GM12878 (cell line): Measurements from ENCODE around the gene NCMAP. TPM values are rescaled to one million over a fixed set of nuclear protein-coding genes. Genes with fewer than 3 reads are reported as not detected.

Experiments
- BCL3 ChIP-seq: IDR thresholded peaks from 2 replicates; pipeline ENCODE4 v1.6.1; 2011; ENCODE audit warnings: borderline replicate concordance, low read depth, mild to moderate bottlenecking, moderate library complexity, low read length; ENCODE audit not compliant: insufficient read depth, poor library complexity, severe bottlenecking
- EP300 ChIP-seq, 2 experiments: fragments of 150-350 bp in 1 of 2; IDR thresholded peaks; 2 replicates each; pipeline ENCODE4 v1.6.1; 2011 to 2012; ENCODE audit warnings: low read depth in 2 of 2, low read length in 2 of 2, borderline replicate concordance in 1 of 2, improper control_type of control experiment in 1 of 2, inconsistent platforms in 1 of 2; ENCODE audit not compliant: control insufficient read depth in 1 of 2
- MLLT1 ChIP-seq: fragments of 450-650 bp; IDR thresholded peaks from 2 replicates; pipeline ENCODE4 v1.6.1; 2016; ENCODE audit warnings: mild to moderate bottlenecking
- MXI1 ChIP-seq: fragments of 150-350 bp; IDR thresholded peaks from 2 replicates; pipeline ENCODE4 v1.6.1; 2011; ENCODE audit warnings: low read depth, mild to moderate bottlenecking, inconsistent platforms, low read length, improper control_type of control experiment
- POU2F2 ChIP-seq: IDR thresholded peaks from 3 replicates; pipeline ENCODE4 v1.6.1; 2011; ENCODE audit warnings: low read depth, mild to moderate bottlenecking, low read length, borderline replicate concordance
- RB1 ChIP-seq: fragments of 450-650 bp; formaldehyde crosslinking; IDR thresholded peaks from 2 replicates; pipeline ENCODE4 v1.6.1; 2017; ENCODE audit warnings: mild to moderate bottlenecking, borderline replicate concordance
- WRNIP1 ChIP-seq: IDR thresholded peaks from 2 replicates; pipeline ENCODE4 v1.6.1; 2011; ENCODE audit warnings: low read depth, low read length, improper control_type of control experiment, borderline replicate concordance
- ZBTB11 ChIP-seq: fragments of 450-650 bp; formaldehyde crosslinking; IDR thresholded peaks from 2 replicates; pipeline ENCODE4 v1.5.0; 2022; ENCODE audit warnings: mild to moderate bottlenecking, missing genetic modification characterization
- ZBTB40 ChIP-seq: fragments of 450-650 bp; IDR thresholded peaks from 2 replicates; pipeline ENCODE4 v1.6.1; 2016; ENCODE audit warnings: mild to moderate bottlenecking, moderate library complexity, borderline replicate concordance
- polyA plus RNA-seq, 11 experiments: library from polyadenylated mRNA; depleted of rRNA in 4 of 11; unstranded in 6 of 11; stranded (reverse) in 5 of 11; fragments of >200 nt; fragmentation: Nextera tagmentation in 4 of 11; fragmentation: Illumina TruSeq in 1 of 11; extraction: Ambion mirVana in 4 of 11; extraction: Trizol in 1 of 11; gene quantifications; 1 replicate in 1 of 11; 2 replicates in 10 of 11; pipeline versions ENCODE4 v1.2.1 to v1.2.3, GENCODE V29; 2011 to 2016; ENCODE audit warnings: inconsistent platforms in 2 of 11, missing spikeins in 2 of 11, low read depth in 1 of 11
- total RNA-seq, 4 experiments: library from RNA; depleted of rRNA in 3 of 4; stranded (reverse); fragments of >200 nt in 3 of 4; fragmentation: Illumina TruSeq in 1 of 4; extraction: Trizol in 1 of 4; gene quantifications; 2 replicates each; pipeline versions ENCODE4 v1.2.1 to v1.2.3, GENCODE V29; 2013 to 2021

Gene NCMAP
- total and polyA plus RNA-seq, 10 of the 15 experiments (the other 5 are each of a cell fraction or from before 2014, with no cell fraction given), result not detected

- TF ChIP-seq BCL3, result no peak
- no peak for TF ChIP-seq WRNIP1
- no peak for TF ChIP-seq RB1
- TF ChIP-seq ZBTB11, result no peak
- no peak for TF ChIP-seq EP300 (IDR thresholded peaks at IDR 0.05; ENCODE audit: borderline replicate concordance in 1 of 2, control insufficient read depth in 1 of 2, low read depth in 2 of 2, low read length in 2 of 2)
- TF ChIP-seq ZBTB40, result no peak
- no peak for TF ChIP-seq POU2F2
- TF ChIP-seq MXI1, result no peak
- TF ChIP-seq MLLT1, result no peak
Observed at GRCh38 chr1:24554714-24555113, 1.2 kb upstream of the NCMAP start (continued).
